HG03354 (cell line): ENCODE data around the gene WDPCP.
"Not testable (repeated sequence)": the region's sequence is repeated elsewhere in the genome, so short reads cannot be mapped to it uniquely, and the experiment has no call there.

ENCODE experiments used
- ATAC-seq: cut with Tn5 transposase; IDR thresholded peaks from one replicate; pipeline ENCODE4 v1.9.1; 2021; ENCODE audit warnings: mild to moderate bottlenecking; ENCODE audit not compliant: unreplicated experiment, poor library complexity, severe bottlenecking

Gene WDPCP

DNA sequence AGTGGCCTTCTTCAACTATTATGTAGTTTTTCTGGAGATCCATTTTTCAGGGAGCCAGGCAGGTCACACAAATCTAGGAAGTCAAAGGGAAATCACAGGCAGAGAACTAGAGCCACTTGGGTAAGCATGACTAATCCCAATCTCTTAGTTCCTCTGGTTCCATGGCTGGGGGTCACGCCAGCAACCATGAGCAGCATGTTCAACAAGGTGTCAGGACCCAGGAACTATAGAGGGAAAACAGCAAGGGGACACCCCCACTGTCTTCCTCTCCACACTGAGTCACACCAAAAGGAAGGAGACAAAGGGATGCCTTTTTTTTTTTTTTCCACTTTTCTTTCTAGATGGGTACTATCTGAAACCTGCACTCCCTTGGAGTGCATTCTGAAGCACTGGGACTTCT, 286.8 kb downstream of the WDPCP start:
- no peak for ATAC-seq

DNA sequence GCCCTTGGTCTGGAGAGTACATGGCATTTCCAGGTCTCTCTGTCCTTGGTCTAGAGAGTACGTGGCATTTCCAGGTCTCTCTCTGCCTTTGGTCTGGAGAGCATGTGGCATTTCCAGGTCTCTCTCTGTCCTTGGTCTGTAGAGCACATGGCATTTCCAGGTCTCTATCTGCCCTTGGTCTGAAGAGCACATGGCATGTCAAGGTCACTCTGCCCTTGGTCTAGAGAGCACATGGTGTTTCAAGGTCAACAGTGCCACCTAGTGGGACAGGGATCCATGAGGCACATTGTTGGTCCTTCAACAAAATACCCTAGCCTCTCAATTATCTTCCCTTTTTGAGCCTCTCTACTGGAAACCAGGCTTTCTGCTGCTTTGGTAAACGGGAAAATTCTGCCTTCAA, 287.4 kb downstream of the WDPCP start:
- ATAC-seq = no peak

DNA sequence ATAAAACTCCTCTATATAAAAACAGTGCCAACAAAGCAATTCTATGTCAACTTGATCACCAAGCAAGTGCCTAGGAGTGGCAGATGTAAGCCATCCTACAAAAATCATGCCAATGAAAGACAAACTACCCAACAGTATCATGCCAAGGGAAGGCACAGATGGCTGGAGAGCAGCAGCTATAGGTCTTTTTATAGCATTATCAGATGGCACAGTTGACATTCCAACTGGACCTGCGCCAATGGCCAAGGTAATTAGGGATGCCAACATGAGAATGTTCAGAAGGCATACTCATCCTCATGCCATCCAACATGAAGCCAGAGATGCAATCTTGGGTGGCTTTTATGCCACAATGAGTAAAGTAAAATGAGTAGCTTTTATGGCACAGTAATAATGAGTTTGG, 300.3 kb downstream of the WDPCP start:
- no peak for ATAC-seq

DNA sequence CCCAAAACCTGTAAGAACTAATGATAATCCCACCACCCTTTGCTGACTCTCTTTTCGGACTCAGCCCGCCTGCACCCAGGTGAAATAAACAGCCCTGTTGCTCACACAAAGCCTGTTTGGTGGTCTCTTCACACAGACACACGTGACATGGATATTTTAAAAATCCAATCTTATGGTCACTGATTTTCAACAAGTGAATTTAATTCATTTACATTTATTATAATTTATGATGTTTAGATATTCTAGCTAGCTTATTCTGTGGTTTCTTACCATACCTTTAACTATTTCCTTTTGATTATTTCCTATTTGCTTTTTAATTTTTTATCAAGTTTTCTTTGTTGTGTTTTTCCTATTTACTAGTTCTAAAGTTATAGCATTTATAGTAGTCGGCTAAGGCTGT, 301.8 kb downstream of the WDPCP start:
- ATAC-seq = not testable (repeated sequence)

DNA sequence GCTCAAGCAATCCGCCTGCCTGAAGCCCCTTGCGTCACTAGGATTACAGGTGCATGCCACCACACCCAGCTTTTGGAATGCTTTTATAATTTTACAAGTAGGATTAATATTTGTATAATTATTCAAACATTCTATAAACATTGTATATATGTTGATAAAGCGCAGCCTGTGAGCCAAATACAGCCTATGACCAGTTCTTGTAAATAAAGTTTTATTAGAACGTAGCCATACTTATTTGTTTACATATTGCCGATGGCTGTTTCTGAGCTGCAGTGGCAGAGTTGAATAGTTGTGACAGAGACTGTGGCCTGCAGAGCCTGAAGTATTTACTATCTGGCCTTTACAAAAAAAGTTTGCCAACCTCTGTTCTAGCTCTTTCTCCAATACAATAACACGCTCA, 305.0 kb downstream of the WDPCP start:
- ATAC-seq = no peak

DNA sequence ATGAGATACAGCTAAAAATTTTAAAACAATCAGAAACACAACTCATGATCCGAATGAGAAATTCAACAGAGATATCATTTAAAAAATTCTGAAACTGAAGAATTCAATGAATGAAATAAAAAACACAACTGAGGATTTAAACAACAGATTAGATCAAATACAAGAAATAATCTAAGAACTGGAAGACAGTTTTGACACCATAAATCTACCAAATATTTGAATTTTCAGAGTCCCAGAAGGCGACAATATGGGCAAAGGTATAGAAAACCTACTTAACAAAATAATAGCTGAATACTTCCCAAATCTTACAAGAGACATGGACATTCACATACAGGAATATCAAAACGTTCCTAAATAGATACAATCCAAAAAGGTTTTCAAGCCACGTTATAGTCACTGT, 315.7 kb downstream of the WDPCP start:
- ATAC-seq = no peak

DNA sequence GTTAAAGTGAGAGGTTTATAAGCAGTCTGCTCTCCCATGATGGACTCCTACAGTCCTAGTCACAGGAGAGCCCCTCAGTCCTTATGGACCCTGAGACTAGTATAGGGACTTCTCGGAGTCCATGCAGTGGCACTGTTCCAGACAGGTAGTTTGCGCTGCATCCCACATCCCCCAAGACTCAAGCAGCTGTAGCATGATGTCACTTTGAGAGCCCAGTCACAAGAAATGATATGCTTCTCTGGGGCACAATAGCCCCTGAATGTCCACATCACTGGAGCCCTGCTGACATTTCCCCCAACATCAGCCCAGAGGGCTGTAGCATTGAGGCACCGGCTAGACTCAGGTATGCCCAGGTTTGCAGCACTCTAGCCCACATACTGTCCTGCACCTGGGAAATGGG, 317.6 kb downstream of the WDPCP start:
- ATAC-seq = no peak

DNA sequence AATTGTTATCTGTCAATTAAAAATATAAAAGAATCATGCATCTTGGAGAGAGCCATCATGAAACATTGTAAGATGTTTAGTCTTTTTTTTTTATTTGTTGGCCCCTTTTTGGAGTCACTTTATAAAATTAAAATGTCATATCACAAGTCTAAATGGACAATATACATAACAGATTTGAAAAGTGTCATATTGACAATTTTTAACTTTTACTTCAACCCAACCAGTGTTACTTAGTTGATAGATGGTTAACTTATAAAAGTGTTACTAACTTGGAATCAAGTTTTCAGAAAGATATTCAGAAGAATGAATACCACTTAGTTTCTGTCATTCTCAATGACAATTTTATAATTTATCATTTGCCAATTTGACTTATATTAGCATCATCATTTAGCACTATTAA, 319.3 kb downstream of the WDPCP start:
- no peak for ATAC-seq

DNA sequence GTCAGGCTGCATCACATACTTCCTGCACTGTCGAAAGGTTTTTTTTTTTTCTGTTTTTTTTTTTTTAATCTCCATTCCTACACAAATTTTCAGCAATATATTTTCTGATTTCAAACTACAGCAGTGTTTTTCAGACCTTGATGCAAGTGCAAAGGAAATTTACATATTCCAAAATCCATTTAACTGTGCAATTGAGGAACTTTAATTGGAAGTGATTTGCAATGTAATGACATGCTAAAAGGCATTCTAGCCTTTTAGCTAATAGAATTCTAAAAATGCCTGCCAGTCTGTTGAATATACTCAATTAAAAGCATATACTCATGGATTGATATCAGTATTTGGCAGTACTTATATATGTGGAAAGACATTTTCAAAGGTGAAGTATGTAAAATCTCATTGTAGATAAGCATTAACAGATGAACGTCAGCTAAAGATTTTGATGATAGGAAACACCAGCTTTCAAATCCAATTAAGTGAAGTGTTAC, 327.1 kb downstream of the WDPCP start:
- no peak for ATAC-seq

DNA sequence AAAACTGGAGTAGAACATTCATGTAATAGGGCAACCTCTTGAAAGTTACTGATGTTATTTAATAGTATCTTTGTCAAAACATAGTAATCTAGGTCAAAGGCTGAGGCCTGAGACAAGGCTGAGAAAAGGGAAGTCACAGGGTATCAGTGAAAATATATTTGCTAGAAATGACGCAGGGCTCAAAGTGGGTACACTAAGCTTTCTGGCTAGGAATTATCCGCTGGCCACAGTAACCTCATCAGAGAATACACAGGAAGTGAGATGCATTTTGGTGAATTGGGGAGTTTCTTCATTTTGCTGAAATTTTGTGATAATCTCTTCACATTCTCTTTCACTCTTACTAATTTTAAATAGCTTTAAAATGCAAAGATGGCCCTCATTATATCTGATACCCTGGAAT, 330.8 kb downstream of the WDPCP start:
- ATAC-seq = no peak

DNA sequence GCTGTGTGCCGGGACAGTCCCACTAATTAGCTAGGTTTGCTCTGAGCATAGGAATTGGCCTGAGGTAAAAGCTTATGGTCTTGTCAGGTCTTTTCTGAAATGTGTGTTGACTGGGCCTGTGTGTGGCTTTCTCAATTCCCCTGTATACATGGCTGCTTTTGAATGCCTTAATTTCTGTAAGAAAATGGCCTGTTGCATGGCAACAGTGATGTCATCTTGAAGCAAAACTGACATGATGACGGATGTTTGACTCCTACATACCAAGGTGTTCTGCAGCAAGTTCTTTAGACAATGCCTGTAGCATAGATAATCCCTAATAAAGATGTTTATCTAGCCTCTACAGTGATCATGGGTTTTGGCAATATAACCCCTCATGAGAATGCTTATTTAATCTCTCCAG, 339.1 kb downstream of the WDPCP start:
- no peak for ATAC-seq

DNA sequence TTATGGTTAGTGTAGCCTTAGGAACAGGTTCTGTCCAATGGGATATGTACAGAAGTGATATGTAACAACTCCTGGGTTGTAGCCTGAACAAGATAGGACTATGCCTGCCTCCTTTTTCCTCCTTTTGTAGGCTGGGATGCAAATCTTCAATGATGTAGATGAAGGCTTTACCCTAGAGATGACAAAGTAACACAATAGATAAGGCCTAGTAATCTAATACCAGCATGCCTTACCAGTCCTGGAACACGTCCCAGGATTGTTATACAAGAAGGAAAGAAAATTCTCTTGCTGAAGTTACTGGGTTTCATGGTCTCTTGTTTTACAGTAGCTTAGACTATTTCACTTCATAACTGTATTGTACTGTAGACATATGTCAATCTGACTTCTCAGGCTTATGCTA, 345.5 kb downstream of the WDPCP start:
- no peak for ATAC-seq

DNA sequence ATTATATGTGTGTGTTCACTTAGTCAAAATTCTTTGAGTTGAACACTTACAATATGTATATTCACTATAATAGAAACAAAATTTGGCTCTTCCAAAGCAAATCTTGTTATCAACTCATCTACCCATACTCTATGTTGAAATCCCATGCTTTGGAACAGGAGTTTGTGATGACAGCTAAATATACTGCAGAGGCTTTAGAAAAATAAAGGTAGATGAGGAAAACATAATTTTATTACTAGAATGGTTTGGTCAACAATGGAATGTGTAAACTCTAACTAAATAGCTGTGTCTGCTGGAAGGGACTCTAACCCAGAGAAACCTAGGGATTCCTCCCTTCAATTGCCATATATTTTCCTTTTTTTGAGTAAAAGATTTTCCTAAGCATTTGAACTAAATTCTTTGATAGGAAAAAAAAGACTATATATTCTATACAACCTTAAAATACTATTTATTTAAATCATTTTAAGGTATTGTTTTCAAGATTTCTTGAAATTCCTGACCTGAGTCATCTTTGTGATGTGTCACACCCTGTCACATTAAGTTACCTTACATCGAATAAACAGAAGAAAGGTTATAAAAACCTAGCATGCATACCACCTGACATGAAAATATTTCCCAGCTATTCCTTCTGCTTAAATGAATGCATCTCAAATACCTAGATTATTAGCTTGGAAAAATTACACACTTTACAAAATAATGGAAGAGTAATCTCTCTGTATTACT, 362.2 kb downstream of the WDPCP start:
- no peak for ATAC-seq

DNA sequence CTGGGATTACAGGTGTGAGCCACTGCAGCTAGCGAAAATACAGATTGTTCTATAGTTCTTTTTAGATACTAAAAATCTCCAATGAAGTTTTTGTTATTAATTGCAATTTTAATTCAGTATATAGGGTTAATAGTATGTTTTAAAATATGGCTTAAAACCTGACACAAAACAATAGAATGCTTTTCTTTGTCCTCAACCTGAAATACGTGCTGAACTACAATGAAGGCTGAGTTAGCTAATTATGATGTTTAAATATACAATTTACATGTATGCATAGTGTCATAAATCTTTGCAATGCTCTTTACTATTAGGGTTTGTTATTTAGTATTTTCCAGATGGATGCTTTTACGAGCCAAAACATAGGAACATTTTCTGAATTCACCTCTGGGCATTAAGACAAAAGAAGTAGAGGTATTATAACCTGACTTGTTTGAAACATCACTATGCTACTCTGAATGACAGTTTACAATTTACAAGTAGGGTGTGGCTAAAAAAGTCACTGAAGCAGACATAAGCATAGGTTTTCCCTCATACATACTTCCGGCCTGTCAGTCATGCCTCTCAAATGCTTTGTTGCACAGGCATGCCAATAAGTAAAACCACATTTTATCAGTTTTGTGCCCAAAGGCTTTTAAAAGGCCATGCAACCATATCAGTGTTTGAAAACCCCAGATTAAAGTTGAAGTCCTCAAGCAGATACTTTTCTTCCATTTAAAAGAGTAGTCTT, 369.3 kb downstream of the WDPCP start:
- no peak for ATAC-seq

DNA sequence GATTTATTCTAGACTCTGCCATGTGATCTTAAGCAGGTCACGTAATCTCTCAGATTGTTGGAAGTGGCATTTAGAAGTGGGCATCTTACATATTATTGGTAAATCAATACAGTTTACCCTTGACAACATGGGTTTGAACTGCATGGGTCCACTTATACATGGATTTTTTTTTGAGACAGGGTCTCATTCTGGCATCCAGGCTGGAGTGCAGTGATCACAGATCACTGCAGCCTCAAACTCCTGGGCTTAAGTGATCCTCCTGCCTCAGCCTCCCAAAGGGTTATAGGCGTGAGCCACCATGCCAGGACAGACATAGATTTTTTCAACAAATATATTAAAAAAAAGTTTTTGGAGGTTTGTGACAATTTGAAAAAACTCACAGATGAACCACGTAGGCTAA, 393.0 kb downstream of the WDPCP start:
- ATAC-seq = no peak

DNA sequence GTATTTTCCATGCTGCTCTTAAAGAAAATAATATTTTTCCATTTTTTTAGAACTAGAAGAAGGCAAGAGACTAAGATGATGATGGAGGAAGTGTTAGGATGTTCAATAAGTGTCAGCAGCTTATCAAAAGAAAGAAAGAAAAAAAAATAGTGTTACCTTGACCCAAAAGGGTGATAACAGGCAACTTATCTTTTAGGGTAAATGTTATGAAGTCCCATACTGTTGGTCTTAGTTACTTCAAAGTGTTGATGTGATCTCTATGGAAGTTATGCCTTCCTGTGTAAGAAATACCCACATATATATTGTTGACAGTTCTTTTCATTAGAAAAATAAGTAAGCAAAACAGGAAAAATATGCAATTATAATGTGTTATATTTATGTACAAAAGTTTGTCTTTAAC, 394.1 kb downstream of the WDPCP start:
- ATAC-seq = no peak

DNA sequence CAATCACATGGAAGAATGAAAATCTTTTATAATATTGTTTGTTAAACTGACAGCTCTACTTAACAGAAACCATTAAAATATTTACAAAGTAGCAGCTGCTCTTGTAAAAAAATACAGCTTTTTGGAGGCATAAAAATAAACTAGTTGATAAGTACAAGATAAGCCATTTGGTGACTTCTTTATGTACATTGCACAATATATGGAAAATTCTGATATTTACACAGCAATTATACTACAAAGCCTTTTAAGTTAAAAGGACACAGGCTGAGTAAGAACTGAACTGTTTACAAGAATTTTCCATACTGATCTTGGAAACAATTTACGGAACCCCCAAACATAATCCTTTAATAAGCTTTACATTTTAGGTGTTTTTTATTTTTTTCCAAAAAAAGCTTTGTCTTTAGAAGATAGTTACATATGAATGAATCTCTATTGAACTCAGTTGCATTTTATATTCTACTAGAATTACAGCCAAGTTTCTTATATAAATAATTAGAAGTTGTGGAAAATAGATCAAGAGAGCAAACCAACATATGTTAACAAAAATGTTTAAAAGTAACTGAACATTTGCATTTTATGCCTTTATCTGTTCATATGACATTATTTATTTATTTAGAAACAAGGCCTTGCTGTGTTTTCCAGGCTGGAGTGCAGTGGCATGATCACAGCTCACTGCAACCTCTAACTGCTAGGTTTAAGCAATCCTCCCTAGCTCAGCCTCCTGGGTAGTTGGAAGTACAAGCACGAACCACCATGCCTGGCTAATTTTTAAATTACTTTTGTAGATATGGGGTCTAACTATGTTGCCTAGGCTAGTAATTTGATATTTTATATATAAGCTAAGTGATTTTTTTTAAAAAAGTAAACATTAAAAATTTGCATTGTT, 395.1 kb downstream of the WDPCP start:
- no peak for ATAC-seq

DNA sequence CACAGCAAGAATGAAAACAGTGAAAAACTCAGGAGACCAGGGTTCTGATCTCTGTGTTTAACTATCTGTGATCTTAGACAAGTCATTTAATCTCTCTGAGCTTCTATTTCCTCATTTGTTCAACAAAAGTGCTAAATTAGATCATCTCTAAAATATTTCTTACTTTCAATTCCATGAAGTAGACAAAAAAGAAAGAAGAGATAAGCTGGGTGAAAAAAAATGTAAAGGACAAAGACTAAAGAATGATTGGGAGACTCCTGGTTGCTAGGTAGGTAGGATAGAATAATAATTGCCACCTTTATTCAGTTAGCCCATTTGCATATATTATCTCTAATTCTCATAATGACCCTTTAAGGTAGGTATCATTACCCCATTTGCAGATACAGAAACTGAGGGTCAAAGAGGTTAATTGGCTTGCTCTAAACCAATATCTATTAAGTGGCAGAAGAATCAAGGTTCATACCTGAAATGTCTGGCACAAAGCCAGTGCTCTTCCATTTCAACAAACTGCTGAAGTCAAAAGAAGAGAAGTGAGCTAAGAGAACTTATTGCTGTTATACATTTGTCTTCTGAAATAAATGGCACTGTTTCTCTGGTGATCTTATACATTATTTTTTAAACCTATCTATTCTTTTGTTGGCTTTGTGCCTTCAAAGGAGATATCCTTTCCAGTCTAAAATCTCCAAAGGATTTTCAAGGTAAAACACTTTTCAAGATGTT, 395.9 kb downstream of the WDPCP start:
- ATAC-seq = no peak

DNA sequence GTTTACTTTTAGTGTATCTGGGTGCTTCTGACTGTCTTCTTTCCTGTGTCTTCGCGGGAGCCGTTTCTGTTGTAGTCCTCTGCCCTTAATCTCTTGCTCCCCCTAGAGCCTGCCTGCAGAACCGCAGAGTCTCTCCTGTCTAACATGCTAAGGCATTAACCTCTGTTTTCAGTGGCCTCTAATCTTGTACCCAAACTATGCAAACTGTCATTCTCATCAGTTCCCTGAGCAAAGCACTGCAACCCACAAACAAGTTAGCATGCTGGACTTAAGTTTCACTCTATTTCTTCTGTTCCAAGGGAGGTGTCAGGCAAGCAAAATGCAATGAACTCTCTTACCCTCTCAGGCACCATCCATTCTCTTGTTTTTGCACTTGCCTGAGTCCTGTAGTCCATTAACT, 399.3 kb downstream of the WDPCP start:
- peak; percentile 59 for ATAC-seq

DNA sequence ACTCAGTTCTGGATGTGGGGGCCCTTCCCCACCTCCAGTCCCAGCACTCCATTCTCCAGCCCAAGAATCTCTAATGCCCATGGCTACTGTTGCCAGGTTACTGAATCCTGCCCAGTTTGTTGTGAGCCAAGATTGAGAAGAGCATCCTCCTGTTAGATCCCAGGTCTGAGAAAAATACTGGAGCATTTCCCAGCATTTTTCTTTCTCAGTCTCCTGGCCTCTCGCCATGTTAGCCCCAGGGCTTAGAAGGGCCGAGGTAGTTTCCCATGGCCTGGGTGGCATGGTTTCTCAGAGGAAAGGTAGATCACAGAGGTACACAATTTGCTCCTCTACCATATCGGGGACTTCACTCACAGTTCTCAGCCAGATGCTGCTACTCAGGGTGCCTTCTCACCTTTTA, 401.9 kb downstream of the WDPCP start:
- no peak for ATAC-seq
